Activated naive CD4-positive, alpha-beta T cell treated with anti-CD3 and anti-CD28 coated beads, Interleukin-2, amount 50 U/mL, for 24 hours (primary cell): Measurements from ENCODE around the gene DSCAM.
"Not testable (repeated sequence)": the region's sequence is repeated elsewhere in the genome, so short reads cannot be mapped to it uniquely, and the experiment has no call there.

Experiments used
- H3K27ac Mint-ChIP-seq: one replicate; pipeline ENCODE4 v1.8.0; 2021; ENCODE audit warnings: mild to moderate bottlenecking, mixed read lengths
- H3K27me3 Mint-ChIP-seq: one replicate; pipeline ENCODE4 v1.8.0; 2021; ENCODE audit warnings: mixed read lengths
- H3K36me3 Mint-ChIP-seq: one replicate; pipeline ENCODE4 v1.8.0; 2021; ENCODE audit warnings: mixed read lengths
- H3K4me1 Mint-ChIP-seq: one replicate; pipeline ENCODE4 v1.8.0; 2021; ENCODE audit warnings: mixed read lengths
- H3K4me3 Mint-ChIP-seq: one replicate; pipeline ENCODE4 v1.8.0; 2021; ENCODE audit warnings: mild to moderate bottlenecking, mixed read lengths
- H3K9me3 Mint-ChIP-seq: one replicate; pipeline ENCODE4 v1.8.0; 2021; ENCODE audit warnings: mixed read lengths

DSCAM gene

GRCh38 chr21:40185208-40185607 is 661.8 kb downstream of the DSCAM start:
- Mint-ChIP-seq H3K4me1 (no peaks in the 10 kb centered on the region), H3K9me3 (peaks cover 14% of the 10 kb centered on the region), H3K36me3 (no peaks in the 10 kb centered on the region), H3K27ac (no peak overlapping the region), H3K4me3 (no peak overlapping the region), H3K27me3 (peaks cover 2% of the 10 kb centered on the region)

GRCh38 chr21:40182491-40182890 is 664.5 kb downstream of the DSCAM start:
- not testable (repeated sequence) for H3K36me3 Mint-ChIP-seq, H3K4me3 Mint-ChIP-seq, H3K27ac Mint-ChIP-seq, H3K27me3 Mint-ChIP-seq, H3K4me1 Mint-ChIP-seq
- peaks cover 17% of the 10 kb centered on the region for H3K9me3 Mint-ChIP-seq

GRCh38 chr21:40179166-40179565 is 667.8 kb downstream of the DSCAM start:
- Mint-ChIP-seq H3K4me1 (no peaks in the 10 kb centered on the region), H3K9me3 (peaks cover 17% of the 10 kb centered on the region), H3K27me3 (peaks cover 3% of the 10 kb centered on the region), H3K36me3 (no peaks in the 10 kb centered on the region), H3K27ac (no peak overlapping the region), H3K4me3 (no peak overlapping the region)

GRCh38 chr21:40178726-40179125 is 668.2 kb downstream of the DSCAM start:
- H3K4me1 Mint-ChIP-seq: no peaks in the 10 kb centered on the region
- no peaks in the 10 kb centered on the region for H3K36me3 Mint-ChIP-seq

GRCh38 chr21:40177979-40178378 is 669.0 kb downstream of the DSCAM start:
- no peak overlapping the region for H3K27ac Mint-ChIP-seq
- no peaks in the 10 kb centered on the region for H3K4me1 Mint-ChIP-seq
- H3K4me3 Mint-ChIP-seq: no peak overlapping the region
- peaks cover 5% of the 10 kb centered on the region for H3K27me3 Mint-ChIP-seq
- no peaks in the 10 kb centered on the region for H3K36me3 Mint-ChIP-seq
- peaks cover 17% of the 10 kb centered on the region for H3K9me3 Mint-ChIP-seq

More at GRCh38 chr21:40178726-40179125, 668.2 kb downstream of the DSCAM start:
- Mint-ChIP-seq H3K9me3 (peaks cover 17% of the 10 kb centered on the region), H3K4me3 (no peak overlapping the region), H3K27me3 (peaks cover 3% of the 10 kb centered on the region), H3K27ac (no peak overlapping the region)

- no peaks in the 10 kb centered on the region for H3K36me3 Mint-ChIP-seq
These were observed 670.2 kb downstream of the DSCAM start for GRCh38 chr21:40176724-40177123.

GRCh38 chr21:40173816-40174215 is 673.1 kb downstream of the DSCAM start:
- Mint-ChIP-seq H3K36me3 (no peaks in the 10 kb centered on the region), H3K4me3 (no peak overlapping the region), H3K4me1 (no peaks in the 10 kb centered on the region), H3K27ac (no peak overlapping the region), H3K9me3 (no peaks in the 10 kb centered on the region), H3K27me3 (peaks cover 5% of the 10 kb centered on the region)

More at GRCh38 chr21:40176724-40177123, 670.2 kb downstream of the DSCAM start:
- Mint-ChIP-seq H3K4me1 (no peaks in the 10 kb centered on the region), H3K27me3 (peaks cover 5% of the 10 kb centered on the region), H3K4me3 (no peak overlapping the region), H3K27ac (no peak overlapping the region), H3K9me3 (peaks cover 12% of the 10 kb centered on the region)

- Mint-ChIP-seq H3K4me3 (no peak overlapping the region), H3K4me1 (no peaks in the 10 kb centered on the region)
These were observed 677.0 kb downstream of the DSCAM start for GRCh38 chr21:40169971-40170370.

GRCh38 chr21:40166291-40166843 is 680.6 kb downstream of the DSCAM start:
- Mint-ChIP-seq H3K36me3 (no peaks in the 10 kb centered on the region), H3K9me3 (no peaks in the 10 kb centered on the region), H3K4me1 (no peaks in the 10 kb centered on the region), H3K27me3 (no peaks in the 10 kb centered on the region), H3K27ac (no peak overlapping the region), H3K4me3 (no peak overlapping the region)

More at GRCh38 chr21:40169971-40170370, 677.0 kb downstream of the DSCAM start:
- no peak overlapping the region for H3K27ac Mint-ChIP-seq
- H3K36me3 Mint-ChIP-seq: no peaks in the 10 kb centered on the region
- peaks cover 2% of the 10 kb centered on the region for H3K27me3 Mint-ChIP-seq
- no peaks in the 10 kb centered on the region for H3K9me3 Mint-ChIP-seq

GRCh38 chr21:40165773-40166070 is 681.2 kb downstream of the DSCAM start:
- H3K4me1 Mint-ChIP-seq: no peaks in the 10 kb centered on the region
- H3K9me3 Mint-ChIP-seq: no peaks in the 10 kb centered on the region
- no peaks in the 10 kb centered on the region for H3K36me3 Mint-ChIP-seq
- H3K4me3 Mint-ChIP-seq: no peak overlapping the region
- H3K27ac Mint-ChIP-seq: no peak overlapping the region
- no peaks in the 10 kb centered on the region for H3K27me3 Mint-ChIP-seq

GRCh38 chr21:40164905-40165772 is 681.8 kb downstream of the DSCAM start:
- no peak overlapping the region for H3K4me3 Mint-ChIP-seq
- no peak overlapping the region for H3K27ac Mint-ChIP-seq
- no peaks in the 10 kb centered on the region for H3K36me3 Mint-ChIP-seq
- H3K4me1 Mint-ChIP-seq: no peaks in the 10 kb centered on the region
- H3K27me3 Mint-ChIP-seq: no peaks in the 10 kb centered on the region
- no peaks in the 10 kb centered on the region for H3K9me3 Mint-ChIP-seq

GRCh38 chr21:40162075-40162474 is 684.9 kb downstream of the DSCAM start:
- Mint-ChIP-seq H3K4me1 (no peaks in the 10 kb centered on the region), H3K4me3 (no peak overlapping the region), H3K27ac (no peak overlapping the region), H3K27me3 (no peaks in the 10 kb centered on the region), H3K9me3 (no peaks in the 10 kb centered on the region), H3K36me3 (no peaks in the 10 kb centered on the region)

GRCh38 chr21:40160911-40161310 is 686.0 kb downstream of the DSCAM start:
- Mint-ChIP-seq H3K27me3 (no peaks in the 10 kb centered on the region), H3K27ac (no peak overlapping the region), H3K4me1 (no peaks in the 10 kb centered on the region), H3K9me3 (no peaks in the 10 kb centered on the region), H3K36me3 (no peaks in the 10 kb centered on the region), H3K4me3 (no peak overlapping the region)

- no peaks in the 10 kb centered on the region for H3K36me3 Mint-ChIP-seq
- no peaks in the 10 kb centered on the region for H3K9me3 Mint-ChIP-seq
- no peaks in the 10 kb centered on the region for H3K27me3 Mint-ChIP-seq
- H3K4me1 Mint-ChIP-seq: no peaks in the 10 kb centered on the region
- H3K4me3 Mint-ChIP-seq: no peak overlapping the region
- no peak overlapping the region for H3K27ac Mint-ChIP-seq
These were observed 688.6 kb downstream of the DSCAM start for GRCh38 chr21:40158366-40158765.

- Mint-ChIP-seq H3K36me3 (no peaks in the 10 kb centered on the region), H3K9me3 (no peaks in the 10 kb centered on the region), H3K27me3 (no peaks in the 10 kb centered on the region), H3K4me3 (no peak overlapping the region), H3K27ac (no peak overlapping the region), H3K4me1 (no peaks in the 10 kb centered on the region)
These were observed 691.4 kb downstream of the DSCAM start for GRCh38 chr21:40155563-40155962.

GRCh38 chr21:40153351-40153750 is 693.6 kb downstream of the DSCAM start:
- Mint-ChIP-seq H3K27ac (no peak overlapping the region), H3K27me3 (no peaks in the 10 kb centered on the region), H3K36me3 (no peaks in the 10 kb centered on the region)

More at GRCh38 chr21:40153351-40153750, 693.6 kb downstream of the DSCAM start:
- no peaks in the 10 kb centered on the region for H3K9me3 Mint-ChIP-seq
- H3K4me3 Mint-ChIP-seq: no peak overlapping the region
- no peaks in the 10 kb centered on the region for H3K4me1 Mint-ChIP-seq
